Measurements from ENCODE around the gene PARN.

Gene PARN

GRCh38 chr16:14458576-14458975 is 171.5 kb downstream of the PARN start:
- no peaks in the 10 kb centered on the region for H3K36me3 ChIP-seq
- TF ChIP-seq CTCF (IDR thresholded peaks at IDR 0.05) = no peak
- H3K27ac ChIP-seq = no peak overlapping the region
- H3K27me3 ChIP-seq = no peaks in the 10 kb centered on the region
- no peak overlapping the region for H3K4me3 ChIP-seq (ENCODE audit: low read depth in 1 of 2, low read length in 1 of 2)
- no peaks in the 10 kb centered on the region for H3K4me1 ChIP-seq (ENCODE audit: control insufficient read depth in 1 of 2, insufficient read depth in 1 of 2, low read depth in 1 of 2, low read length in 1 of 2)
- H3K9me3 ChIP-seq = no peaks in the 10 kb centered on the region

- Histone ChIP-seq H3K4me3 (ENCODE audit: low read depth in 1 of 2, low read length in 1 of 2) (no peak overlapping the region), H3K4me1 (ENCODE audit: control insufficient read depth in 1 of 2, insufficient read depth in 1 of 2, low read depth in 1 of 2, low read length in 1 of 2) (no peaks in the 10 kb centered on the region), H3K27ac (no peak overlapping the region), H3K27me3 (no peaks in the 10 kb centered on the region), H3K36me3 (no peaks in the 10 kb centered on the region), H3K9me3 (no peaks in the 10 kb centered on the region)
- TF ChIP-seq CTCF (IDR thresholded peaks at IDR 0.05) = no peak
These were observed 173.1 kb downstream of the PARN start for GRCh38 chr16:14456793-14457481.

GRCh38 chr16:14455573-14455972 is 174.5 kb downstream of the PARN start:
- H3K4me1 ChIP-seq (ENCODE audit: control insufficient read depth in 1 of 2, insufficient read depth in 1 of 2, low read depth in 1 of 2, low read length in 1 of 2) = no peaks in the 10 kb centered on the region
- no peaks in the 10 kb centered on the region for H3K9me3 ChIP-seq
- H3K27ac ChIP-seq = no peak overlapping the region
- H3K36me3 ChIP-seq = no peaks in the 10 kb centered on the region
- H3K27me3 ChIP-seq = no peaks in the 10 kb centered on the region
- TF ChIP-seq CTCF (IDR thresholded peaks at IDR 0.05) = no peak
- no peak overlapping the region for H3K4me3 ChIP-seq (ENCODE audit: low read depth in 1 of 2, low read length in 1 of 2)

GRCh38 chr16:14454391-14454790 is 175.7 kb downstream of the PARN start:
- Histone ChIP-seq H3K27ac (no peak overlapping the region), H3K36me3 (no peaks in the 10 kb centered on the region), H3K4me1 (ENCODE audit: control insufficient read depth in 1 of 2, insufficient read depth in 1 of 2, low read depth in 1 of 2, low read length in 1 of 2) (no peaks in the 10 kb centered on the region), H3K9me3 (no peaks in the 10 kb centered on the region), H3K27me3 (no peaks in the 10 kb centered on the region), H3K4me3 (ENCODE audit: low read depth in 1 of 2, low read length in 1 of 2) (no peak overlapping the region)
- TF ChIP-seq CTCF (IDR thresholded peaks at IDR 0.05) = no peak

- Histone ChIP-seq H3K9me3 (no peaks in the 10 kb centered on the region), H3K4me1 (ENCODE audit: control insufficient read depth in 1 of 2, insufficient read depth in 1 of 2, low read depth in 1 of 2, low read length in 1 of 2) (no peaks in the 10 kb centered on the region), H3K36me3 (no peaks in the 10 kb centered on the region), H3K27me3 (no peaks in the 10 kb centered on the region), H3K27ac (no peak overlapping the region), H3K4me3 (ENCODE audit: low read depth in 1 of 2, low read length in 1 of 2) (no peak overlapping the region)
- TF ChIP-seq CTCF (IDR thresholded peaks at IDR 0.05) = no peak
These were observed 178.0 kb downstream of the PARN start for GRCh38 chr16:14452066-14452465.
